ENCODE results near the gene MON1B.

DNA sequence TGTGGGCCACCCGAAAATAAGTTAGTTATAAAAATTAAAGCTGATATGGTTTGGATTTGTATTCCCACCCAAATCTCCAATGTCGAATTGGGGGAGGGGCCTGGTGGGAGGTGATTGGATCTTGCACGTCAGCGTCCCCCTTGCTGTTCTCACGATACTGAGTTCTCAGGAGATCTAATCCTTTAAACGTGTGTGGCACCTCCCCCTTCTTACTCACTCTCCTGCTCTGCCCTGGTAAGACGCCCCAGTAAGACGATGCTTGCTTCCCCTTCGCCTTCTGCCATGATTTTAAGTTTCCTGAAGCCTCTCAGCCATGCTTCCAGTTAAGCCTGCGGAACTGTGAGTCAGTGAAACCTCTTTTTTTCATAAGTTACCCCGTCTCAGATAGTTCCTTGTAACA, 43.6 kb downstream of the MON1B start:
- TF ChIP-seq, protein P1, sequence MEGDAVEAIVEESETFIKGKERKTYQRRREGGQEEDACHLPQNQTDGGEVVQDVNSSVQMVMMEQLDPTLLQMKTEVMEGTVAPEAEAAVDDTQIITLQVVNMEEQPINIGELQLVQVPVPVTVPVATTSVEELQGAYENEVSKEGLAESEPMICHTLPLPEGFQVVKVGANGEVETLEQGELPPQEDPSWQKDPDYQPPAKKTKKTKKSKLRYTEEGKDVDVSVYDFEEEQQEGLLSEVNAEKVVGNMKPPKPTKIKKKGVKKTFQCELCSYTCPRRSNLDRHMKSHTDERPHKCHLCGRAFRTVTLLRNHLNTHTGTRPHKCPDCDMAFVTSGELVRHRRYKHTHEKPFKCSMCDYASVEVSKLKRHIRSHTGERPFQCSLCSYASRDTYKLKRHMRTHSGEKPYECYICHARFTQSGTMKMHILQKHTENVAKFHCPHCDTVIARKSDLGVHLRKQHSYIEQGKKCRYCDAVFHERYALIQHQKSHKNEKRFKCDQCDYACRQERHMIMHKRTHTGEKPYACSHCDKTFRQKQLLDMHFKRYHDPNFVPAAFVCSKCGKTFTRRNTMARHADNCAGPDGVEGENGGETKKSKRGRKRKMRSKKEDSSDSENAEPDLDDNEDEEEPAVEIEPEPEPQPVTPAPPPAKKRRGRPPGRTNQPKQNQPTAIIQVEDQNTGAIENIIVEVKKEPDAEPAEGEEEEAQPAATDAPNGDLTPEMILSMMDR (optimal IDR thresholded peaks at IDR 0.05 in 1 of 3, IDR thresholded peaks at IDR 0.05 in 1 of 3, conservative IDR thresholded peaks at IDR 0.05 in 1 of 3; ENCODE audit: extremely low read depth in 1 of 3, insufficient read depth in 2 of 3, low read length in 3 of 3): no peak
- no peak for TF ChIP-seq EZH2 (IDR thresholded peaks at IDR 0.05; ENCODE audit: low read length)
